OCI-LY3 (cell line): Measurements from ENCODE around the gene TULP3.

Source experiments
- EZH2phosphoT487 ChIP-seq: fragments of 200-600 bp; shearing (Covaris generic); IDR thresholded peaks from 2 replicates; pipeline ENCODE4 v1.6.1; 2018; ENCODE audit warnings: antibody characterized with exemption, mixed run types, low read depth
- TF ChIP-seq, protein P1 (sequence below): fragments of 200-600, 300-600 bp; sonication (generic); IDR thresholded peaks from 2 replicates; pipeline ENCODE4 v1.5.1; 2014; ENCODE audit warnings: antibody characterized with exemption, low read length, low read depth

DNA sequence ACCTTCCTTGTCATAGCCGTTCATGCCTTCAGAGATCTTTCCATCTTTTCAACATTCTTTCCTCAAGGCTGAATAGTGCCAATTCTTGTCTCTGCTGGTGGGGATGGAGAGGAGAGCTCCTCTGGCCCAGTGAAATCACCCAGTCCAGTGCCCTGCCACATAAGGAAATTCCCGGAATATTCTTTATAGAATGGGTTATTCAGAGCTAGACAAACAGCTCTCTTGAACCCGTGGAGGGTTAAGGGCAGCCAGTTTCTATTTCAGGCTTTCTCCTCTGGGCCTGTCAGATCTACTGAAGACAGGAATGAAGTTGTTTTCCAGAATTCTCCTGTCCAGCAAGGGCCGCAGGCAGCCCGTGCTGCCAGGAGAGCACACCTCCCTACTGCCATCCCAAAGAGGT, 47.7 kb upstream of the TULP3 start:
- TF ChIP-seq, protein P1, sequence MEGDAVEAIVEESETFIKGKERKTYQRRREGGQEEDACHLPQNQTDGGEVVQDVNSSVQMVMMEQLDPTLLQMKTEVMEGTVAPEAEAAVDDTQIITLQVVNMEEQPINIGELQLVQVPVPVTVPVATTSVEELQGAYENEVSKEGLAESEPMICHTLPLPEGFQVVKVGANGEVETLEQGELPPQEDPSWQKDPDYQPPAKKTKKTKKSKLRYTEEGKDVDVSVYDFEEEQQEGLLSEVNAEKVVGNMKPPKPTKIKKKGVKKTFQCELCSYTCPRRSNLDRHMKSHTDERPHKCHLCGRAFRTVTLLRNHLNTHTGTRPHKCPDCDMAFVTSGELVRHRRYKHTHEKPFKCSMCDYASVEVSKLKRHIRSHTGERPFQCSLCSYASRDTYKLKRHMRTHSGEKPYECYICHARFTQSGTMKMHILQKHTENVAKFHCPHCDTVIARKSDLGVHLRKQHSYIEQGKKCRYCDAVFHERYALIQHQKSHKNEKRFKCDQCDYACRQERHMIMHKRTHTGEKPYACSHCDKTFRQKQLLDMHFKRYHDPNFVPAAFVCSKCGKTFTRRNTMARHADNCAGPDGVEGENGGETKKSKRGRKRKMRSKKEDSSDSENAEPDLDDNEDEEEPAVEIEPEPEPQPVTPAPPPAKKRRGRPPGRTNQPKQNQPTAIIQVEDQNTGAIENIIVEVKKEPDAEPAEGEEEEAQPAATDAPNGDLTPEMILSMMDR = no peak
- no peak for TF ChIP-seq EZH2phosphoT487
